Osteocyte (in vitro differentiated cells): Measurements from ENCODE around the gene TCF19. TPM values are rescaled to one million over a fixed set of nuclear protein-coding genes. Genes with fewer than 3 reads are reported as not detected.

ENCODE experiments used
- DNase-seq: peaks from one replicate; pipeline ENCODE4 v3.0.0; 2021; ENCODE audit warnings: mixed read lengths; ENCODE audit not compliant: unreplicated experiment; ENCODE audit errors: extremely low spot score
- H3K27ac Mint-ChIP-seq: one replicate; pipeline ENCODE4 v1.8.0; 2021; ENCODE audit warnings: mild to moderate bottlenecking, mixed read lengths; ENCODE audit not compliant: unreplicated experiment
- H3K27me3 Mint-ChIP-seq: one replicate; pipeline ENCODE4 v1.8.0; 2021; ENCODE audit warnings: mixed read lengths; ENCODE audit not compliant: unreplicated experiment
- H3K36me3 Mint-ChIP-seq: one replicate; pipeline ENCODE4 v1.8.0; 2021; ENCODE audit warnings: mixed read lengths; ENCODE audit not compliant: unreplicated experiment
- H3K4me1 Mint-ChIP-seq: one replicate; pipeline ENCODE4 v1.8.0; 2021; ENCODE audit warnings: mixed read lengths; ENCODE audit not compliant: unreplicated experiment
- H3K4me3 Mint-ChIP-seq: one replicate; pipeline ENCODE4 v1.8.0; 2021; ENCODE audit warnings: mild to moderate bottlenecking, moderate library complexity, mixed read lengths; ENCODE audit not compliant: unreplicated experiment
- H3K9me3 Mint-ChIP-seq: one replicate; pipeline ENCODE4 v1.8.0; 2021; ENCODE audit warnings: mixed read lengths; ENCODE audit not compliant: unreplicated experiment
- long read RNA-seq: library from polyadenylated mRNA; unstranded; transcript quantifications from one replicate; pipeline ENCODE4 v2.0.0, GENCODE V29; 2021
- total RNA-seq: library from RNA; stranded (reverse); gene quantifications from 2 replicates; pipeline ENCODE4 v1.2.1, GENCODE V29; 2021
- TF ChIP-seq, protein P1 (sequence below): fragments of 200-600 bp; sonication (generic); IDR thresholded peaks from 2 replicates; pipeline ENCODE4 v1.5.0; 2021; ENCODE audit warnings: antibody characterized with exemption, mild to moderate bottlenecking, moderate library complexity

Gene TCF19, protein sequence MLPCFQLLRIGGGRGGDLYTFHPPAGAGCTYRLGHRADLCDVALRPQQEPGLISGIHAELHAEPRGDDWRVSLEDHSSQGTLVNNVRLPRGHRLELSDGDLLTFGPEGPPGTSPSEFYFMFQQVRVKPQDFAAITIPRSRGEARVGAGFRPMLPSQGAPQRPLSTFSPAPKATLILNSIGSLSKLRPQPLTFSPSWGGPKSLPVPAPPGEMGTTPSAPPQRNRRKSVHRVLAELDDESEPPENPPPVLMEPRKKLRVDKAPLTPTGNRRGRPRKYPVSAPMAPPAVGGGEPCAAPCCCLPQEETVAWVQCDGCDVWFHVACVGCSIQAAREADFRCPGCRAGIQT
- 8.2 and 8.8 TPM in 2 replicates for total RNA-seq
- long read RNA-seq, transcript TCF19-201 (4 exons, 3,039 nt): major isoform, 10 of 26 reads
- long read RNA-seq, partial matches to known transcripts: 6 of 26 reads
- long read RNA-seq, other reads (novel, unspliced or antisense): 7 of 26 reads

GRCh38 chr6:31158140-31158862 is at the start of gene TCF19:
Gene TCF19, plus strand, starts transcription at chr6:31158589. Its CDS starts 881 bp downstream, at chr6:31159470.
- TF ChIP-seq, protein P1, sequence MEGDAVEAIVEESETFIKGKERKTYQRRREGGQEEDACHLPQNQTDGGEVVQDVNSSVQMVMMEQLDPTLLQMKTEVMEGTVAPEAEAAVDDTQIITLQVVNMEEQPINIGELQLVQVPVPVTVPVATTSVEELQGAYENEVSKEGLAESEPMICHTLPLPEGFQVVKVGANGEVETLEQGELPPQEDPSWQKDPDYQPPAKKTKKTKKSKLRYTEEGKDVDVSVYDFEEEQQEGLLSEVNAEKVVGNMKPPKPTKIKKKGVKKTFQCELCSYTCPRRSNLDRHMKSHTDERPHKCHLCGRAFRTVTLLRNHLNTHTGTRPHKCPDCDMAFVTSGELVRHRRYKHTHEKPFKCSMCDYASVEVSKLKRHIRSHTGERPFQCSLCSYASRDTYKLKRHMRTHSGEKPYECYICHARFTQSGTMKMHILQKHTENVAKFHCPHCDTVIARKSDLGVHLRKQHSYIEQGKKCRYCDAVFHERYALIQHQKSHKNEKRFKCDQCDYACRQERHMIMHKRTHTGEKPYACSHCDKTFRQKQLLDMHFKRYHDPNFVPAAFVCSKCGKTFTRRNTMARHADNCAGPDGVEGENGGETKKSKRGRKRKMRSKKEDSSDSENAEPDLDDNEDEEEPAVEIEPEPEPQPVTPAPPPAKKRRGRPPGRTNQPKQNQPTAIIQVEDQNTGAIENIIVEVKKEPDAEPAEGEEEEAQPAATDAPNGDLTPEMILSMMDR: no peak
- Mint-ChIP-seq H3K9me3 (no peaks in the 10 kb centered on the region), H3K36me3 (peaks cover 9% of the 10 kb centered on the region), H3K4me1 (peaks cover 23% of the 10 kb centered on the region), H3K27me3 (no peaks in the 10 kb centered on the region), H3K4me3 (peak within 1 kb of the TSS; percentile 89), H3K27ac (peak within 1 kb of the TSS; percentile 86)
- peak; percentile 100 for DNase-seq

- H3K9me3 Mint-ChIP-seq: no peaks in the 10 kb centered on the region
- TF ChIP-seq, protein P1: no peak
- H3K36me3 Mint-ChIP-seq: no peaks in the 10 kb centered on the region
- H3K27me3 Mint-ChIP-seq: peaks cover 32% of the 10 kb centered on the region
- H3K27ac Mint-ChIP-seq: no peak overlapping the region
- H3K4me1 Mint-ChIP-seq: peaks cover 32% of the 10 kb centered on the region
- no peak overlapping the region for H3K4me3 Mint-ChIP-seq
- DNase-seq: no peak
These were observed 47.4 kb upstream of the TCF19 start for GRCh38 chr6:31110825-31111582.

DNA sequence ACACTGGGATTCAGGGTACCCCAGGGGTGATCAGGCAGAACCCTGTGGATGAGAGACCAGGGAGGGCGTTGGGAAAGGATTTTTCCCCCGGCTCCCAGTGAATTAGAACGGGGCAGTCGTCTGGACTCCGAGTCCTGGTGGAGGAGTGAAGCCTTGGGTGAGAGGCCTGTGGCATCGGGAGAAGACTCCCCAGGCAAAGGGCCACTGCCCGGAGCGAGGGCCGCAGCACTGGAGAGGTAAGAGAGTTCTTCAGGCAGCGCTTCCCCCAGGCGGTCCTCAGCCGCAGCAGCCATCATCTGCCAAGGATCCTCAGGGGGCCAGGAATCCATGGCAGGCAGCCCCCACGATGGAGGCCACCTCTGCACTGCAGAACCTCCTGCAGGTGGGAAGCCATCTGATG is 46.7 kb upstream of the TCF19 start:
- Mint-ChIP-seq H3K4me3 (no peak overlapping the region), H3K9me3 (no peaks in the 10 kb centered on the region), H3K27ac (no peak overlapping the region), H3K36me3 (no peaks in the 10 kb centered on the region), H3K4me1 (peaks cover 34% of the 10 kb centered on the region), H3K27me3 (peaks cover 27% of the 10 kb centered on the region)
- no peak for DNase-seq
- TF ChIP-seq, protein P1: no peak

GRCh38 chr6:31112478-31112877 is 45.9 kb upstream of the TCF19 start, which contains the start of gene C6orf15:
Gene C6orf15, minus strand, starts transcription at chr6:31112575. Its CDS starts 20 bp downstream, at chr6:31112555.
- TF ChIP-seq, protein P1: no peak
- no peak within 1 kb of the TSS for H3K27ac Mint-ChIP-seq

More at GRCh38 chr6:31112478-31112877, 45.9 kb upstream of the TCF19 start, which contains the start of gene C6orf15:
- Mint-ChIP-seq H3K4me1 (peaks cover 34% of the 10 kb centered on the region), H3K4me3 (no peak within 1 kb of the TSS), H3K9me3 (no peaks in the 10 kb centered on the region), H3K27me3 (peaks cover 21% of the 10 kb centered on the region), H3K36me3 (no peaks in the 10 kb centered on the region)
- no peak for DNase-seq
